RCC 7860 (cell line): ENCODE data around the gene ACSL1.

Experiments
- DNase-seq: peaks from one replicate; pipeline ENCODE4 v3.0.0-alpha.2; 2015; ENCODE audit warnings: low spot score
- FAIRE-seq: peaks from 2 replicates; lab custom pipeline; 2012; peaks lifted over from hg19 to GRCh38; lab: Jason Lieb, UNC

The ACSL1 gene

GRCh38 chr4:184812651-184813181, 13.1 kb downstream of the ACSL1 start:
- FAIRE-seq (no peak), DNase-seq (no peak)

- no peak for FAIRE-seq
- no peak for DNase-seq
Measured at GRCh38 chr4:184812199-184812542, 13.6 kb downstream of the ACSL1 start.

- FAIRE-seq = no peak
- DNase-seq = no peak
Measured at GRCh38 chr4:184811526-184812198, 14.1 kb downstream of the ACSL1 start.

- no peak for DNase-seq
- no peak for FAIRE-seq
Measured at GRCh38 chr4:184810720-184811119, 15.0 kb downstream of the ACSL1 start.

- FAIRE-seq (no peak), DNase-seq (no peak)
Measured at GRCh38 chr4:184808713-184809050, 17.1 kb downstream of the ACSL1 start.

GRCh38 chr4:184807797-184808712, 17.7 kb downstream of the ACSL1 start:
- FAIRE-seq = no peak
- no peak for DNase-seq

GRCh38 chr4:184807256-184807655, 18.5 kb downstream of the ACSL1 start:
- DNase-seq (no peak), FAIRE-seq (no peak)

GRCh38 chr4:184806711-184807110, 19.1 kb downstream of the ACSL1 start:
- FAIRE-seq (no peak), DNase-seq (no peak)

- DNase-seq (no peak), FAIRE-seq (no peak)
Measured at GRCh38 chr4:184806229-184806550, 19.6 kb downstream of the ACSL1 start.

GRCh38 chr4:184805462-184806228, 20.1 kb downstream of the ACSL1 start:
- no peak for DNase-seq
- FAIRE-seq = no peak

- DNase-seq = no peak
- FAIRE-seq = no peak
Measured at GRCh38 chr4:184804621-184805020, 21.1 kb downstream of the ACSL1 start.

- FAIRE-seq (no peak), DNase-seq (no peak)
Measured at GRCh38 chr4:184803874-184804273, 21.9 kb downstream of the ACSL1 start.

GRCh38 chr4:184803133-184803532, 22.6 kb downstream of the ACSL1 start:
- no peak for DNase-seq

GRCh38 chr4:184802697-184803015, 23.1 kb downstream of the ACSL1 start:
- DNase-seq = no peak
- no peak for FAIRE-seq

More at GRCh38 chr4:184803133-184803532, 22.6 kb downstream of the ACSL1 start:
- FAIRE-seq = no peak

- FAIRE-seq (peak; percentile 25), DNase-seq (peak; percentile 23)
Measured at GRCh38 chr4:184801781-184802696, 23.7 kb downstream of the ACSL1 start.

- DNase-seq = no peak
- FAIRE-seq = no peak
Measured at GRCh38 chr4:184798504-184798903, 27.3 kb downstream of the ACSL1 start.

GRCh38 chr4:184796906-184797305, 28.9 kb downstream of the ACSL1 start:
- no peak for FAIRE-seq

GRCh38 chr4:184795214-184795844, 30.4 kb downstream of the ACSL1 start:
- FAIRE-seq (no peak), DNase-seq (no peak)

More at GRCh38 chr4:184796906-184797305, 28.9 kb downstream of the ACSL1 start:
- no peak for DNase-seq

- DNase-seq = no peak
- FAIRE-seq = no peak
Measured at GRCh38 chr4:184794470-184794869, 31.3 kb downstream of the ACSL1 start.

- no peak for FAIRE-seq
Measured at GRCh38 chr4:184793735-184794355, 31.9 kb downstream of the ACSL1 start.

More at GRCh38 chr4:184793735-184794355, 31.9 kb downstream of the ACSL1 start:
- DNase-seq = no peak
